Hematopoietic multipotent progenitor cell treated with erythropoietin and hydrocortisone succinate and interleukin-3 and kit ligand, for 8 days (in vitro differentiated cells): ENCODE data around the gene HBM.
A peak's percentile ranks its signal among the peaks of the same experiment; 100 is the strongest.
"Not testable (repeated sequence)": the region's sequence is repeated elsewhere in the genome, so short reads cannot be mapped to it uniquely, and the experiment has no call there.

ENCODE experiments used
- DNase-seq: peaks from one replicate; pipeline ENCODE4 v3.0.0-alpha.2; 2015

HBM gene

GRCh38 chr16:170788-171187, 5.0 kb downstream of the HBM start:
- no peak for DNase-seq

GRCh38 chr16:172374-172941, 6.7 kb downstream of the HBM start, which contains the start of gene HBA2:
HBA2 (plus strand) TSS chr16:172876; CDS start chr16:172913, 37 bp downstream.
- DNase-seq, result not testable (repeated sequence)

DNA sequence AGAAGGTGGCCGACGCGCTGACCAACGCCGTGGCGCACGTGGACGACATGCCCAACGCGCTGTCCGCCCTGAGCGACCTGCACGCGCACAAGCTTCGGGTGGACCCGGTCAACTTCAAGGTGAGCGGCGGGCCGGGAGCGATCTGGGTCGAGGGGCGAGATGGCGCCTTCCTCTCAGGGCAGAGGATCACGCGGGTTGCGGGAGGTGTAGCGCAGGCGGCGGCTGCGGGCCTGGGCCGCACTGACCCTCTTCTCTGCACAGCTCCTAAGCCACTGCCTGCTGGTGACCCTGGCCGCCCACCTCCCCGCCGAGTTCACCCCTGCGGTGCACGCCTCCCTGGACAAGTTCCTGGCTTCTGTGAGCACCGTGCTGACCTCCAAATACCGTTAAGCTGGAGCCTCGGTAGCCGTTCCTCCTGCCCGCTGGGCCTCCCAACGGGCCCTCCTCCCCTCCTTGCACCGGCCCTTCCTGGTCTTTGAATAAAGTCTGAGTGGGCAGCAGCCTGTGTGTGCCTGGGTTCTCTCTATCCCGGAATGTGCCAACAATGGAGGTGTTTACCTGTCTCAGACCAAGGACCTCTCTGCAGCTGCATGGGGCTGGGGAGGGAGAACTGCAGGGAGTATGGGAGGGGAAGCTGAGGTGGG, 7.6 kb downstream of the HBM start:
- not testable (repeated sequence) for DNase-seq

GRCh38 chr16:173928-174769, 8.4 kb downstream of the HBM start:
- DNase-seq, result peak; percentile 87

GRCh38 chr16:175011-175949, 9.5 kb downstream of the HBM start:
- DNase-seq, result peak; percentile 92

GRCh38 chr16:176006-176405, 10.2 kb downstream of the HBM start:
- not testable (repeated sequence) for DNase-seq

DNA sequence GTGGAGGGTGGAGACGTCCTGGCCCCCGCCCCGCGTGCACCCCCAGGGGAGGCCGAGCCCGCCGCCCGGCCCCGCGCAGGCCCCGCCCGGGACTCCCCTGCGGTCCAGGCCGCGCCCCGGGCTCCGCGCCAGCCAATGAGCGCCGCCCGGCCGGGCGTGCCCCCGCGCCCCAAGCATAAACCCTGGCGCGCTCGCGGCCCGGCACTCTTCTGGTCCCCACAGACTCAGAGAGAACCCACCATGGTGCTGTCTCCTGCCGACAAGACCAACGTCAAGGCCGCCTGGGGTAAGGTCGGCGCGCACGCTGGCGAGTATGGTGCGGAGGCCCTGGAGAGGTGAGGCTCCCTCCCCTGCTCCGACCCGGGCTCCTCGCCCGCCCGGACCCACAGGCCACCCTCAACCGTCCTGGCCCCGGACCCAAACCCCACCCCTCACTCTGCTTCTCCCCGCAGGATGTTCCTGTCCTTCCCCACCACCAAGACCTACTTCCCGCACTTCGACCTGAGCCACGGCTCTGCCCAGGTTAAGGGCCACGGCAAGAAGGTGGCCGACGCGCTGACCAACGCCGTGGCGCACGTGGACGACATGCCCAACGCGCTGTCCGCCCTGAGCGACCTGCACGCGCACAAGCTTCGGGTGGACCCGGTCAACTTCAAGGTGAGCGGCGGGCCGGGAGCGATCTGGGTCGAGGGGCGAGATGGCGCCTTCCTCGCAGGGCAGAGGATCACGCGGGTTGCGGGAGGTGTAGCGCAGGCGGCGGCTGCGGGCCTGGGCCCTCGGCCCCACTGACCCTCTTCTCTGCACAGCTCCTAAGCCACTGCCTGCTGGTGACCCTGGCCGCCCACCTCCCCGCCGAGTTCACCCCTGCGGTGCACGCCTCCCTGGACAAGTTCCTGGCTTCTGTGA, 11.0 kb downstream of the HBM start, which contains the start of gene HBA1:
HBA1 (plus strand) TSS at position 204 of the 906 bp plus-strand sequence; CDS start at position 241, 37 bp downstream.
- DNase-seq, result not testable (repeated sequence)

GRCh38 chr16:177394-177822, 11.6 kb downstream of the HBM start:
- DNase-seq, result peak; percentile 64

GRCh38 chr16:177981-178667, 12.3 kb downstream of the HBM start:
- peak; percentile 83 for DNase-seq

DNA sequence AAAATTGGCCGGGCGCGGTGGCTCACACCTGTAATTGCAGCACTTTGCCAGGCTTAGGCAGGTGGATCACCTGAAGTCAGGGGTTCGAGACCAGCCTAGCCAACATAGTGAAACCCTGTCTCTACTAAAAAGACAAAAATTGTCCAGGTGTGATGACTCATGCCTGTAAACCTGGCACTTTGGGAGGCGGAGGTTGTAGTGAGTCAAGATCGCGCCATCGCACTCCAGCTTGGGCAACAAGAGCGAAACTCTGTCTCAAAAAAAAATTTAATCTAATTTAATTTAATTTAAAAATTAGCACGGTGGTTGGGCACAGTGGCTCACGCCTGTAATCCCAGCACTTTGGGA, 12.9 kb downstream of the HBM start:
- no peak for DNase-seq

GRCh38 chr16:179211-180092, 13.7 kb downstream of the HBM start:
- peak; percentile 82 for DNase-seq

DNA sequence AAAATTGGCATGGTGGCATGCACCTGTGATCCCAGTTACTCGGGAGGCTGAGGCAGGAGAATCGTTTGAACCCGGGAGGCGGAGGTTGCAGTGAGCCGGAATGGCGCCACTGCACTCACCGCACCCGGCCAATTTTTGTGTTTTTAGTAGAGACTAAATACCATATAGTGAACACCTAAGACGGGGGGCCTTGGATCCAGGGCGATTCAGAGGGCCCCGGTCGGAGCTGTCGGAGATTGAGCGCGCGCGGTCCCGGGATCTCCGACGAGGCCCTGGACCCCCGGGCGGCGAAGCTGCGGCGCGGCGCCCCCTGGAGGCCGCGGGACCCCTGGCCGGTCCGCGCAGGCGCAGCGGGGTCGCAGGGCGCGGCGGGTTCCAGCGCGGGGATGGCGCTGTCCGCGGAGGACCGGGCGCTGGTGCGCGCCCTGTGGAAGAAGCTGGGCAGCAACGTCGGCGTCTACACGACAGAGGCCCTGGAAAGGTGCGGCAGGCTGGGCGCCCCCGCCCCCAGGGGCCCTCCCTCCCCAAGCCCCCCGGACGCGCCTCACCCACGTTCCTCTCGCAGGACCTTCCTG, 14.4 kb downstream of the HBM start, which contains the start of gene HBQ1:
HBQ1 (plus strand) TSS at position 359 of the 575 bp plus-strand sequence; CDS start at position 387, 28 bp downstream.
- peak; percentile 68 for DNase-seq

DNA sequence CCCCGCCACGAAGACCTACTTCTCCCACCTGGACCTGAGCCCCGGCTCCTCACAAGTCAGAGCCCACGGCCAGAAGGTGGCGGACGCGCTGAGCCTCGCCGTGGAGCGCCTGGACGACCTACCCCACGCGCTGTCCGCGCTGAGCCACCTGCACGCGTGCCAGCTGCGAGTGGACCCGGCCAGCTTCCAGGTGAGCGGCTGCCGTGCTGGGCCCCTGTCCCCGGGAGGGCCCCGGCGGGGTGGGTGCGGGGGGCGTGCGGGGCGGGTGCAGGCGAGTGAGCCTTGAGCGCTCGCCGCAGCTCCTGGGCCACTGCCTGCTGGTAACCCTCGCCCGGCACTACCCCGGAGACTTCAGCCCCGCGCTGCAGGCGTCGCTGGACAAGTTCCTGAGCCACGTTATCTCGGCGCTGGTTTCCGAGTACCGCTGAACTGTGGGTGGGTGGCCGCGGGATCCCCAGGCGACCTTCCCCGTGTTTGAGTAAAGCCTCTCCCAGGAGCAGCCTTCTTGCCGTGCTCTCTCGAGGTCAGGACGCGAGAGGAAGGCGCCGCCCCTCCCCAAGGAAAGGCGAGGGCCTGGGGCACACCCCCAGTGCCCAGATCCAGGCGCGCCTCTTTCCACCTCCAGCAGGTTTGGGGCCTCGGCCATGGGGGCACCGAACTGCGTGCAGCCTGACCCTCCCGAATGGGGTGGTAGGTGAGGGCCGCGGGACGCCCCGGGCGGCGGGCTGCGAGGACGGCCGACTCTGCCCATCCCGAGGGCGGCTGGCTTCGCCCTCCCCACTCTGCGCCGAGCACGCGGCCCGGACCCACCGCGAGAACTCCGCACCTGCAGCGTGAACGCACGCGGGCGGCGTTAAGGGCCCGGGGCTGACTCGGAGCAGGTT, 15.1 kb downstream of the HBM start:
- DNase-seq, result peak; percentile 87

GRCh38 chr16:181565-182021, 15.8 kb downstream of the HBM start:
- peak; percentile 33 for DNase-seq

GRCh38 chr16:183005-183404, 17.2 kb downstream of the HBM start:
- no peak for DNase-seq

DNA sequence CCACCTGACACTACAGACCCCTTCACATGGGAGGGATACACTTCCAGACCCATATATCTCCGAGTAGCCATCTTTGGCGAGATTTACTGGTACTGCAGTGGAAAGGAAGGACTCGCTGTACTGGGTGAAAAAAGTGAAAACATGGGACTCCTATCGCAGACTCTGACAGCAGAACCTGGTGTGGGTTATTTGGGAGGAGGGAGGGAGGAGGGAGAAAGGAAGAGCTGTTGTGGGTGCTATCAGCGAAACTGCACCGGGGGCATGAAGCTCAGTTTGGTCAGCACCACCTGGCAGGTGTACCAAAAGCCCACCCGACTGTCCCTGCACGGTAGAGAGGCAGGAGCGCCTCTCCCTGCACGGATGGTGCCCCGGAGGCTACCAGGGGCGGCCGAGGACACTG, 19.4 kb downstream of the HBM start:
- no peak for DNase-seq

DNA sequence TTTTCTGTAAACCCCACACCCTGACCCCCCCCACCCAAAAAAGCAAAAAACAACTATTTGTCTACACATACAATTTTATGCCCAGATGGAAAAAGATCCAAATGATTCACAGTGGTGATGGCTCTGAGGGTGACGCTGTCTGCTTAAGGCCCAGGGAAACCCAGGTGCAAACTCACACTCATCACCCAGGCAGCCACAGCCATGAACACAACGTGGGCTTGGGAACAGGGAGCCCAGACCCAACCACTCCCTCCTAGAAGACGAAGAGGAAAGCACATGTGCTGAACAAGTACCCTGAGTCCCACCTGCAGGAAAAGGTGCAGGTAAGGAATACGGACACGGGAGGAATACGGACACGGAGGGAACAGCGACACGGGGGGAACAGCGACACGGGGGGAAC, 19.9 kb downstream of the HBM start:
- DNase-seq, result no peak

- DNase-seq, result no peak
Observed at GRCh38 chr16:187330-187729, 21.6 kb downstream of the HBM start.
